ENCODE data around the gene PDSS2. TPM values are rescaled to one million over a fixed set of nuclear protein-coding genes. Genes with fewer than 3 reads are reported as not detected.

Gene PDSS2
- total RNA-seq, 2 donors from 2014 or later = 6.2 to 10.9 TPM

DNA sequence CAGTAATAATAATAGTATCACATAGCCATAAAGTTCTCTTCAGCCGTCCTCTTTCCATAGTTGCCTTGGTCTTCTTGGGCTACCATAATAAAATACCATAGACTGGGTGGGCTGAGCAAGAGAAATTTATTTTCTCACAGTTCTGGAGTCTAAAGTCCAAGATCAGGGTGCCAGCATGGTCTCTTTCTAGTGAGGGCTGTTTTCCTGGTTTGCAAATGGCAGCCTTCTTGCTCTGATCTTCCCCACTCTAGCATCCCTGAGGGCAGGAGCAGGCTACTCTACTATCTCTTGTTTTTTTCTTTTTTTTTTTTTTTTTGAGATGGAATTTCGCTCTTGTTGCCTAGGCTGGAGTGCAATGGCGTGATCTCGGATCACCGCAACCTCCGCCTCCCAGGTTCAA is 335.9 kb downstream of the PDSS2 start:
- Histone ChIP-seq H3K27me3 (no peaks in the 10 kb centered on the region), H3K36me3 (replicated peaks in 1 of 2; ENCODE audit: insufficient read depth in 1 of 2, low read depth in 2 of 2) (no peaks in the 10 kb centered on the region), H3K27ac (no peak overlapping the region), H3K4me3 (no peak overlapping the region), H3K9me3 (no peaks in the 10 kb centered on the region), H3K4me1 (no peaks in the 10 kb centered on the region)
- intact Hi-C loops (cut with DNase I) = no loop called here
- no peak for ATAC-seq
- DNase-seq = no peak
- 96 to 100% methylated on average over 5 to 6 of the region's 6 CpGs for WGBS, 2 donors
- TF ChIP-seq, protein P1, sequence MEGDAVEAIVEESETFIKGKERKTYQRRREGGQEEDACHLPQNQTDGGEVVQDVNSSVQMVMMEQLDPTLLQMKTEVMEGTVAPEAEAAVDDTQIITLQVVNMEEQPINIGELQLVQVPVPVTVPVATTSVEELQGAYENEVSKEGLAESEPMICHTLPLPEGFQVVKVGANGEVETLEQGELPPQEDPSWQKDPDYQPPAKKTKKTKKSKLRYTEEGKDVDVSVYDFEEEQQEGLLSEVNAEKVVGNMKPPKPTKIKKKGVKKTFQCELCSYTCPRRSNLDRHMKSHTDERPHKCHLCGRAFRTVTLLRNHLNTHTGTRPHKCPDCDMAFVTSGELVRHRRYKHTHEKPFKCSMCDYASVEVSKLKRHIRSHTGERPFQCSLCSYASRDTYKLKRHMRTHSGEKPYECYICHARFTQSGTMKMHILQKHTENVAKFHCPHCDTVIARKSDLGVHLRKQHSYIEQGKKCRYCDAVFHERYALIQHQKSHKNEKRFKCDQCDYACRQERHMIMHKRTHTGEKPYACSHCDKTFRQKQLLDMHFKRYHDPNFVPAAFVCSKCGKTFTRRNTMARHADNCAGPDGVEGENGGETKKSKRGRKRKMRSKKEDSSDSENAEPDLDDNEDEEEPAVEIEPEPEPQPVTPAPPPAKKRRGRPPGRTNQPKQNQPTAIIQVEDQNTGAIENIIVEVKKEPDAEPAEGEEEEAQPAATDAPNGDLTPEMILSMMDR (IDR thresholded peaks at IDR 0.05) = no peak
- no peak for TF ChIP-seq POLR2A (IDR thresholded peaks at IDR 0.05)

DNA sequence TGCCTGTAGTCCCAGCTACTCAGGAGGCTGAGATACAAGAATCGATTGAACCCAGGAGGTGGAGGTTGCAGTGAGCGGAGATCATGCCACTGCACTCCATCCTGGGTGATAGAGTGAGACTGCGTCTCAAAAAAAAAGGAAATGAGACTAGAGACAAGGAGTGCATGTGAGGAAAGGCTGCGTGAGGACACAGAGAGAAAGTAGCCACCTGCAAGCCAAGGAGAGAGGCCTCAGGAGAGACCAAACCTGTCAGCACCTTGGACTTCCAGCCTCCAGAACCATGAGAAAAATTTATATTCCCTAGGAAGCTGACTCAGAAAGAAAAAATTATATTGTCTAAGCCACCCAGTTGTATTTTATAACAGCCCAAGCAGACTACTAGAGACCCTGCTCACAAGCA is 336.6 kb downstream of the PDSS2 start:
- DNase-seq (no peak), ATAC-seq (no peak)
- no peaks in the 10 kb centered on the region for H3K36me3 ChIP-seq (replicated peaks in 1 of 2; ENCODE audit: insufficient read depth in 1 of 2, low read depth in 2 of 2)
- no peaks in the 10 kb centered on the region for H3K9me3 ChIP-seq
- TF ChIP-seq, protein P1 (IDR thresholded peaks at IDR 0.05) = no peak
- no peak for TF ChIP-seq POLR2A (IDR thresholded peaks at IDR 0.05)
- H3K27ac ChIP-seq = no peak overlapping the region
- H3K4me3 ChIP-seq = no peak overlapping the region
- 90 to 91% methylated on average over 4 of the region's 4 CpGs for WGBS, 2 donors
- intact Hi-C loops (cut with DNase I) = no loop called here
- H3K27me3 ChIP-seq = no peaks in the 10 kb centered on the region
- H3K4me1 ChIP-seq = no peaks in the 10 kb centered on the region

DNA sequence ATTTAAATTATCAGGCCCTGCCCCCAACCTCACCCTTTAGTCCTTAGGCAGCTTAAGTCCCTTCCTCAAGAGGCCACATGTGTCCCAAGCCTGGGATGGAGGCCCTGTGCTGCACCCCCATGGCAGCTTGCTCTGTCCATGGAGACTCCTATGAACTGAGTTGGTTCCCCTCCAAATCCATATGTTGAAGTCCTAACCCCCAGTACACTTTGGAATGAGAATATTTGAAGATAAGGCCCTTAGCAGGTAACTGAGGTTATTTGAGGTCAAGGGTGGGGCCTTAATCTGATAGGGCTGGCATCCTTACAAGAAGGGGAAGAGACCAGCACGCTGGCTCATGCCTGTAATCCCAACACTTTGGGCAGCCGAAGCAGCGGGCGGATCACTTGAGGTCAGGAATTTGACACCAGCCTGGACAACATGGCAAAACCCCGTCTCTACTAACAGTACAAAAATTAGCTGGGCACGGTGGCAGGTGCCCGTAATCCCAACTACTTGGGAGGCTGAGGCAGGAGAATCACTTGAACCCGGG is 337.3 kb downstream of the PDSS2 start:
- Histone ChIP-seq H3K4me1 (peaks cover 1% of the 10 kb centered on the region), H3K27me3 (no peaks in the 10 kb centered on the region), H3K9me3 (no peaks in the 10 kb centered on the region), H3K4me3 (no peak overlapping the region), H3K27ac (no peak overlapping the region), H3K36me3 (replicated peaks in 1 of 2; ENCODE audit: insufficient read depth in 1 of 2, low read depth in 2 of 2) (no peaks in the 10 kb centered on the region)
- intact Hi-C loops (cut with DNase I) = no loop called here
- DNase-seq (no peak), ATAC-seq (no peak)
- 83 to 87% methylated on average over 6 to 8 of the region's 8 CpGs for WGBS, 2 donors
- TF ChIP-seq, protein P1 (IDR thresholded peaks at IDR 0.05) = no peak
- no peak for TF ChIP-seq POLR2A (IDR thresholded peaks at IDR 0.05)

DNA sequence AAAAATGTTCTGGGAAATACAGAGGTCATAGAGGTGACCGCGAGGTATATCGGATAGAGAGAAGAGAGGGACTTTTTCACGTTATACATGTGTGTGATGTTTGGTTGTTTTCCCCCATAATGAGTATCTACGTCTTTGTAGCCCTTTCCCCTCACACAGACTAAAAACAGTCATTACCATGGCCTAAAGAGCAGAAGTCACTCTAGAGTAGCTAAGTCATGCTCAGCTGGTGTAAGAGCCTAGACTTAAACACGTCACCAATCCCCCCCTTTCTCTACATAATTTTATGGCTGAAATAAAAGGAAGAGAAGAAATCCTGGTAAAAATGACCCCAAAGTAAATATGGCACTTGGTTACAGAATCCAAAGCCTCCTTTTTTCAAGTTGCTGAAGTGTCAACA is 338.1 kb downstream of the PDSS2 start:
- H3K27ac ChIP-seq = no peak overlapping the region
- H3K9me3 ChIP-seq = no peaks in the 10 kb centered on the region
- ATAC-seq (no peak), DNase-seq (no peak)
- 85 to 89% methylated on average over 6 of the region's 6 CpGs for WGBS, 2 donors
- TF ChIP-seq, protein P1 (IDR thresholded peaks at IDR 0.05) = no peak
- no peak for TF ChIP-seq POLR2A (IDR thresholded peaks at IDR 0.05)
- peaks cover 9% of the 10 kb centered on the region for H3K4me1 ChIP-seq
- no peak overlapping the region for H3K4me3 ChIP-seq
- no peaks in the 10 kb centered on the region for H3K36me3 ChIP-seq (replicated peaks in 1 of 2; ENCODE audit: insufficient read depth in 1 of 2, low read depth in 2 of 2)
- H3K27me3 ChIP-seq = no peaks in the 10 kb centered on the region
- intact Hi-C loops (cut with DNase I) = no loop called here

DNA sequence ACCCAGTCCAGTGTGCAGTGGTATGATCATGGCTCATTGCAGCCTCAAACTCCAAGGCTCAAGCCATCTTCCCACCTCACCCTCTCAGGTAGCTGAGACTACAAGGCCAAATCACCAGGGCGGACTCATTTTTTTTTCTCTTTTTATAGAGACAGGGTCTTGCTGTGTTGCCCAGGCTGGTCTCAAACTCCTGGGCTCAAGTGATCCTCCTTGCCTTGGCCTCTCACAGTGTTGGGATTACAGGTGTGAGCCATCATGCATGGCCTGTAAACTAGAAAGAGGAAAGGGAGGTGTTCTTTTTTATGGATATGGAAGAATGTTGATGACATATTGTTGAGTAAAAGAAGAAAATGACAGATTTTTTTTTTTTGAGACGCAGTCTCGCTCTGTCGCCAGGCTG is 339.0 kb downstream of the PDSS2 start:
- intact Hi-C loops (cut with DNase I) = no loop called here
- 92 to 94% methylated on average over 4 of the region's 4 CpGs for whole genome bisulfite sequencing, 2 donors
- Histone ChIP-seq H3K27ac (no peak overlapping the region), H3K4me1 (peaks cover 9% of the 10 kb centered on the region), H3K4me3 (no peak overlapping the region), H3K27me3 (no peaks in the 10 kb centered on the region), H3K36me3 (replicated peaks in 1 of 2; ENCODE audit: insufficient read depth in 1 of 2, low read depth in 2 of 2) (no peaks in the 10 kb centered on the region), H3K9me3 (no peaks in the 10 kb centered on the region)
- ATAC-seq (no peak), DNase-seq (no peak)
- TF ChIP-seq, protein P1 (IDR thresholded peaks at IDR 0.05) = no peak

Data from body of pancreas (tissue), 4 donors.